Spleen (tissue), 11 donors: ENCODE measurements around the gene MXD3. TPM values are rescaled to one million over a fixed set of nuclear protein-coding genes. Genes with fewer than 3 reads are reported as not detected.

Source experiments
- DNase-seq: peaks from one replicate; pipeline ENCODE4 v3.0.0-alpha.2; 2020
- H3K27ac ChIP-seq, 8 donors: fragments of 200-600 bp; sonication (generic) in 7 of 8; 1 replicate in 4 of 8; 2 replicates in 4 of 8; pipeline versions ENCODE4 v1.5.0 to v1.8.0; 2016 to 2021; ENCODE audit warnings: inconsistent platforms in 4 of 8, mild to moderate bottlenecking in 4 of 8, moderate library complexity in 1 of 8
- H3K27me3 ChIP-seq, 7 donors: fragments of 200-600 bp; sonication (generic) in 6 of 7; replicated peaks in 1 of 7; 1 replicate in 4 of 7; 2 replicates in 3 of 7; pipeline versions ENCODE4 v1.5.0 to v1.8.0; 2016 to 2021; ENCODE audit warnings: inconsistent platforms in 3 of 7, mild to moderate bottlenecking in 1 of 7
- H3K36me3 ChIP-seq, 6 donors: fragments of 200-600 bp; sonication (generic) in 5 of 6; 1 replicate in 4 of 6; 2 replicates in 2 of 6; pipeline versions ENCODE4 v1.5.0 to v1.8.0; 2016 to 2021; ENCODE audit warnings: inconsistent platforms in 2 of 6
- H3K4me1 ChIP-seq, 6 donors: fragments of 200-600 bp; sonication (generic) in 5 of 6; 1 replicate in 3 of 6; 2 replicates in 3 of 6; pipeline versions ENCODE4 v1.5.0 to v1.8.0; 2016 to 2021; ENCODE audit warnings: inconsistent platforms in 3 of 6
- H3K4me3 ChIP-seq, 8 donors: fragments of 200-600 bp; sonication (generic) in 7 of 8; 1 replicate in 4 of 8; 2 replicates in 4 of 8; pipeline versions ENCODE4 v1.5.0 to v1.8.0; 2016 to 2021; ENCODE audit warnings: inconsistent platforms in 4 of 8, mild to moderate bottlenecking in 4 of 8, moderate library complexity in 2 of 8
- H3K9me3 ChIP-seq, 8 donors: fragments of 200-600 bp; sonication (generic) in 7 of 8; 1 replicate in 4 of 8; 2 replicates in 4 of 8; pipeline versions ENCODE4 v1.5.0 to v1.8.0; 2016 to 2021; ENCODE audit warnings: inconsistent platforms in 4 of 8
- POLR2A ChIP-seq, 3 donors: fragments of 450-650 bp; IDR thresholded peaks; one replicate each; pipeline ENCODE4 v1.5.1; 2017; ENCODE audit warnings: antibody characterized with exemption in 3 of 3, mild to moderate bottlenecking in 1 of 3
- POLR2AphosphoS5 ChIP-seq, 3 donors: sonication (generic); formaldehyde crosslinking; IDR thresholded peaks; one replicate each; pipeline ENCODE4 v1.5.1; 2017; ENCODE audit warnings: antibody characterized with exemption in 3 of 3
- WGBS, 5 donors: extraction: QIAGEN DNeasy Blood & Tissue Kit in 3 of 5; methylation state at CpG; one replicate each; pipeline versions ENCODE4 v1.1.5 to v1.1.7; 2013 to 2018; 5-methylcytosine and 5-hydroxymethylcytosine counted together
- intact Hi-C: fragments of 100-400 bp; cut with DNase I; formaldehyde crosslinking; loops from one replicate; pipeline ENCODE4 v1.15.0; 2023; ENCODE audit warnings: low total_unique reads
- polyA plus RNA-seq, 3 donors: library from polyadenylated mRNA; stranded (reverse); fragments of 200-250 nt; gene quantifications; one replicate each; pipeline ENCODE4 v1.2.1, GENCODE V29; 2013
- total RNA-seq, 7 donors: library from RNA; depleted of rRNA in 3 of 7; stranded (reverse); fragments of >200 nt in 3 of 7; fragmentation: NEBNext Ultra II Directional in 4 of 7; extraction: Animal tissue kit (Norgen Biotek cat#: 25700) in 4 of 7; gene quantifications; one replicate each; pipeline versions ENCODE4 v1.1.0 to v1.2.1, GENCODE V29; 2016 to 2021
- TF ChIP-seq, protein P1 (sequence below), 11 experiments: fragments of 200-600 bp in 7 of 11; fragments of 450-650 bp in 4 of 11; sonication (generic) in 4 of 11; IDR thresholded peaks in 8 of 11; conservative IDR thresholded peaks in 3 of 11; 1 replicate in 7 of 11; 2 replicates in 4 of 11; pipeline versions ENCODE4 v1.4.0 to v1.8.0; 2016 to 2021; ENCODE audit warnings: antibody characterized with exemption in 11 of 11, inconsistent platforms in 4 of 11, mild to moderate bottlenecking in 1 of 11
- donor health status: healthy with polysubstance abuse.
- donor health status: DM: no; HTN: no; CAD: no; lungs with moderate emphysema.
- donor health status: DM: no; HTN: no; CAD: no.
- donor health status: Bipolar disorder and iron deficiency.
- donor health status: healthy.
- donor health status: DM: no; HTN: no; CAD: no.
- donor health status: DM: yes; HTN: yes; CAD: no.

MXD3 gene
- total and polyA plus RNA-seq, 10 donors: 19.3 to 80.7 (median 26.4) TPM

DNA sequence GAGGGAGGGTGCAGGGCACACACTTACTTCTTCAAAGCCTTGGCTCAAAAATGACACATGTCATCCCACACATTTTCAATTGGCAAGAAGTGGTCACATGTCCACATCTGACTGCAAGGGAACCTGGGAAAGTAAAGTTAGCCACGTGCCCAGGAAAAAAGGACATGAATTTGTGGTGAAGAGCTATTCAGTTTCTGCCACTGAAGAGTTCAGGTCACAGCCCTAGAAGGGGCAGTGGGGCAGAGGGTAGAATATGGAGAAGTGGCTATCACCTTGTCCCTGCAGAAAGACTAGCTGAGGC lies 44.1 kb upstream of the MXD3 start:
- intact Hi-C loops: no loop called here
- Histone ChIP-seq H3K27me3 (no peaks in the 10 kb centered on the region), H3K4me3 (no peak overlapping the region), H3K36me3 (no peaks in the 10 kb centered on the region), H3K27ac (peak overlapping the region in 1 of 8 donors; percentile 43), H3K9me3 (peaks cover 0 to 5% (median 0%) of the 10 kb centered on the region in 8 donors), H3K4me1 (peaks cover 32 to 96% (median 63%) of the 10 kb centered on the region in 6 donors)
- no peak for TF ChIP-seq POLR2A (IDR thresholded peaks at IDR 0.05)
- no peak for TF ChIP-seq POLR2AphosphoS5 (IDR thresholded peaks at IDR 0.05)
- TF ChIP-seq, protein P1, sequence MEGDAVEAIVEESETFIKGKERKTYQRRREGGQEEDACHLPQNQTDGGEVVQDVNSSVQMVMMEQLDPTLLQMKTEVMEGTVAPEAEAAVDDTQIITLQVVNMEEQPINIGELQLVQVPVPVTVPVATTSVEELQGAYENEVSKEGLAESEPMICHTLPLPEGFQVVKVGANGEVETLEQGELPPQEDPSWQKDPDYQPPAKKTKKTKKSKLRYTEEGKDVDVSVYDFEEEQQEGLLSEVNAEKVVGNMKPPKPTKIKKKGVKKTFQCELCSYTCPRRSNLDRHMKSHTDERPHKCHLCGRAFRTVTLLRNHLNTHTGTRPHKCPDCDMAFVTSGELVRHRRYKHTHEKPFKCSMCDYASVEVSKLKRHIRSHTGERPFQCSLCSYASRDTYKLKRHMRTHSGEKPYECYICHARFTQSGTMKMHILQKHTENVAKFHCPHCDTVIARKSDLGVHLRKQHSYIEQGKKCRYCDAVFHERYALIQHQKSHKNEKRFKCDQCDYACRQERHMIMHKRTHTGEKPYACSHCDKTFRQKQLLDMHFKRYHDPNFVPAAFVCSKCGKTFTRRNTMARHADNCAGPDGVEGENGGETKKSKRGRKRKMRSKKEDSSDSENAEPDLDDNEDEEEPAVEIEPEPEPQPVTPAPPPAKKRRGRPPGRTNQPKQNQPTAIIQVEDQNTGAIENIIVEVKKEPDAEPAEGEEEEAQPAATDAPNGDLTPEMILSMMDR (IDR thresholded peaks at IDR 0.05 in 8 of 11, conservative IDR thresholded peaks at IDR 0.05 in 3 of 11): no peak
- WGBS, 5 donors: 14 to 29% (median 20%) methylated on average over 1 of the region's 1 CpG
- no peak for DNase-seq

DNA sequence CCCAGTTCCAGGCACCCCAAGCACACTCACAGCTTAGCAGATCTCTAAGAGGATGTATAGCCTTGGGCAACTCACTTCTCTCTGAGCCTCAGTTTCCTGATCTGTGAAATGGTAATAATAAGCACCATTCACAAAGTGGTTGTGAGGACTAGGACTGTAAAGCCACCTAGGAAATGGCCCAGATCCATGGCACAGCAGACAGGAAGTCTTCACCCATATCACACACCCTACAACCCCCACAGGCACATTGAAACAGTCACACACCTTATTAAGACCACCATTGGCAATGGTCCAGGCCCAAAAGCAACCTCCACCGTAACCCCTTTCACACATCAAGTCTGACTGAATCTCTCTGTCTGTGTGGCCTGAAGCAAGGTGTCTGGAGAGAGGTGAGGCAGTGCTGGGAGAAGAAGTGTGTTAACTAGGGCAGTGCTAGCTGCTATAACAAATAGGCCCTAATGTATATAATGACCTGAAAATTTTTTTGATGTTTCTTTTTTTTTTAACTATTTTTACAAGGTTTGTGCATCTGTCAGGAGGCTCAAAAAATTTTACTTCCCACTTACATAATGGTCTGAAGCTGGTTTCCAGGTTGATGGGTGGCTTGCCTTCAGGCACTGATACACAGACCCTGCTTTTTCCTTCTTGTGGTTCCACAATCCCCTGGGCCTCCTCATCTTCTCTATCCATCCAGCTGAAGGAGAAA lies 43.6 kb upstream of the MXD3 start:
- H3K9me3 ChIP-seq: peaks cover 0 to 5% (median 0%) of the 10 kb centered on the region in 8 donors
- no peaks in the 10 kb centered on the region for H3K27me3 ChIP-seq
- no peak for TF ChIP-seq POLR2A (IDR thresholded peaks at IDR 0.05)
- TF ChIP-seq, protein P1 (IDR thresholded peaks at IDR 0.05 in 8 of 11, conservative IDR thresholded peaks at IDR 0.05 in 3 of 11): no peak
- TF ChIP-seq POLR2AphosphoS5 (IDR thresholded peaks at IDR 0.05): no peak
- peak overlapping the region in 1 of 8 donors; percentile 43 for H3K27ac ChIP-seq
- peaks cover 37 to 96% (median 63%) of the 10 kb centered on the region in 6 donors for H3K4me1 ChIP-seq
- peak; percentile 1 for DNase-seq
- WGBS, 5 donors: 74 to 100% (median 88%) methylated on average over 1 of the region's 1 CpG
- H3K36me3 ChIP-seq: peaks cover 0 to under 1% (median 0%) of the 10 kb centered on the region in 6 donors
- intact Hi-C loops: no loop called here
- no peak overlapping the region for H3K4me3 ChIP-seq

DNA sequence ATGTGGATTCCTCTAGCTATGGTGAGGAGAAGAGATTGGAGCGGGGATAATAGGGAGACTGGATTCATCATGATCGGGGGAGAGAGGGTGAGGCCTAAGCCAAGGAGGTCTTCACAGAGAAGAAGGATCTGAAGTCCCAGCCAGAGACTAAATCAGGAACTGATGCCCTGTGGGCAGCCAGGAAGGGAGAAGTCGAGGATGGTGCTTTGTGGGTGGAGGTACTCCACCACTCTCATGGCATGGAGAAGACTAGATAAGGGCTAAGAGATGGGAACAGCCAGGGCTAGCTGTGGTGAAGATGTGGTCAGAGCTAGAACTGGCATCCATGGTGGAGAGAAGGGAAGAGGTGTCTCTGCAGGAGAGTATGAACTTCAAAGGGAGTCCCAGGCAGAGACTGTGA lies 43.0 kb upstream of the MXD3 start:
- Histone ChIP-seq H3K4me3 (no peak overlapping the region), H3K27ac (peak overlapping the region in 1 of 8 donors; percentile 43), H3K36me3 (peaks cover 0 to 7% (median 2%) of the 10 kb centered on the region in 6 donors), H3K4me1 (peaks cover 40 to 96% (median 64%) of the 10 kb centered on the region in 6 donors), H3K27me3 (no peaks in the 10 kb centered on the region), H3K9me3 (peaks cover 0 to 5% (median 0%) of the 10 kb centered on the region in 8 donors)
- intact Hi-C loops: no loop called here
- 64 to 78% (median 72%) methylated on average over 3 of the region's 3 CpGs for WGBS, 5 donors
- no peak for DNase-seq
- TF ChIP-seq POLR2AphosphoS5 (IDR thresholded peaks at IDR 0.05) (no peak), POLR2A (IDR thresholded peaks at IDR 0.05) (no peak)
- TF ChIP-seq, protein P1 (IDR thresholded peaks at IDR 0.05 in 8 of 11, conservative IDR thresholded peaks at IDR 0.05 in 3 of 11): no peak

GRCh38 chr5:177354256-177354655 lies 42.6 kb upstream of the MXD3 start:
- WGBS, 5 donors: 90 to 96% (median 93%) methylated on average over 3 of the region's 3 CpGs
- no peak overlapping the region for H3K4me3 ChIP-seq
- peaks cover 0 to 5% (median 0%) of the 10 kb centered on the region in 8 donors for H3K9me3 ChIP-seq
- no peak for TF ChIP-seq POLR2A (IDR thresholded peaks at IDR 0.05)
- TF ChIP-seq POLR2AphosphoS5 (IDR thresholded peaks at IDR 0.05): no peak
- TF ChIP-seq, protein P1 (IDR thresholded peaks at IDR 0.05 in 8 of 11, conservative IDR thresholded peaks at IDR 0.05 in 3 of 11): no peak
- H3K27ac ChIP-seq: peak overlapping the region in 1 of 8 donors; percentile 43
- intact Hi-C loops: no loop called here
- peaks cover 0 to 11% (median 6%) of the 10 kb centered on the region in 6 donors for H3K36me3 ChIP-seq
- H3K27me3 ChIP-seq: no peaks in the 10 kb centered on the region
- H3K4me1 ChIP-seq: peaks cover 40 to 96% (median 64%) of the 10 kb centered on the region in 6 donors
- DNase-seq: no peak
